H7 (cell line): Measurements from ENCODE around the gene FPGT. TPM values are rescaled to one million over a fixed set of nuclear protein-coding genes. Genes with fewer than 3 reads are reported as not detected.
"Not testable (repeated sequence)": the region's sequence is repeated elsewhere in the genome, so short reads cannot be mapped to it uniquely, and the experiment has no call there.

ENCODE experiments used
- DNase-seq: peaks from one replicate; pipeline ENCODE4 v3.0.0; 2012
- H3K27me3 ChIP-seq: 2 replicates; pipeline ENCODE4 v1.6.0; 2011; ENCODE audit warnings: mild to moderate bottlenecking, low read length; ENCODE audit not compliant: control insufficient read depth, insufficient read depth
- H3K36me3 ChIP-seq: replicated peaks from 2 replicates; pipeline ENCODE4 v1.5.1; 2011; ENCODE audit warnings: low read length; ENCODE audit not compliant: control insufficient read depth, insufficient read depth
- H3K4me3 ChIP-seq: 2 replicates; pipeline ENCODE4 v1.5.1; 2011; ENCODE audit warnings: low read depth, mild to moderate bottlenecking, control low read depth, low read length, moderate library complexity; ENCODE audit not compliant: insufficient read depth
- total RNA-seq: library from RNA; depleted of rRNA; stranded (reverse); fragments of >200 nt; shearing (Covaris generic); gene quantifications from 2 replicates; pipeline ENCODE4 v1.2.3, GENCODE V29; 2014; rRNA removed

The FPGT gene
- total RNA-seq, 1 experiment from 2014 or later: 2.7 TPM

GRCh38 chr1:74236440-74236839 lies 38.4 kb downstream of the FPGT start:
- no peak for DNase-seq

GRCh38 chr1:74237035-74237434 lies 39.0 kb downstream of the FPGT start:
- Histone ChIP-seq H3K36me3 (no peaks in the 10 kb centered on the region), H3K27me3 (no peaks in the 10 kb centered on the region), H3K4me3 (no peak overlapping the region)
- no peak for DNase-seq

More at GRCh38 chr1:74236440-74236839, 38.4 kb downstream of the FPGT start:
- H3K27me3 ChIP-seq: no peaks in the 10 kb centered on the region
- H3K4me3 ChIP-seq: no peak overlapping the region
- no peaks in the 10 kb centered on the region for H3K36me3 ChIP-seq

DNA sequence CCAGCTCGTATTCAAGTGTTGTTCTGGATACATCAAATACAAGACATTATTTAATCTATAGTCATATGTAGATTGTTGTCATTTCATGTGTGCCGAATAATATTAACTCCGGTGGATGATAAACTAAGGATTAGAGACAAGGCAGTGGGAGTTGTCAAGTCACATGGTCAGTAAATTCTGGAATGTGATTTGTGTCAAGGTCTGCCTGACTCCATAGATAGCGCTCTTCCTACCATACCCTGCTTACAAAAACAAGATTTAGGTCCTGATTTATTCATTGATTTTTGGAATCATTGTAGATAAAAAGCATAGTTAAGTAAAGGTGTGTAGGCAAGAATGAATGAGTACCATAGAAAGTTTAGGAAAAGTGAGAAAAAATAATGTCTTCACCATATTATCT lies 39.7 kb downstream of the FPGT start:
- H3K4me3 ChIP-seq: no peak overlapping the region
- H3K36me3 ChIP-seq: no peaks in the 10 kb centered on the region
- H3K27me3 ChIP-seq: no peaks in the 10 kb centered on the region
- DNase-seq: no peak

GRCh38 chr1:74245168-74245772 lies 47.2 kb downstream of the FPGT start:
- DNase-seq: peak; percentile 67
- Histone ChIP-seq H3K4me3 (no peak overlapping the region), H3K27me3 (peaks cover 6% of the 10 kb centered on the region), H3K36me3 (no peaks in the 10 kb centered on the region)

DNA sequence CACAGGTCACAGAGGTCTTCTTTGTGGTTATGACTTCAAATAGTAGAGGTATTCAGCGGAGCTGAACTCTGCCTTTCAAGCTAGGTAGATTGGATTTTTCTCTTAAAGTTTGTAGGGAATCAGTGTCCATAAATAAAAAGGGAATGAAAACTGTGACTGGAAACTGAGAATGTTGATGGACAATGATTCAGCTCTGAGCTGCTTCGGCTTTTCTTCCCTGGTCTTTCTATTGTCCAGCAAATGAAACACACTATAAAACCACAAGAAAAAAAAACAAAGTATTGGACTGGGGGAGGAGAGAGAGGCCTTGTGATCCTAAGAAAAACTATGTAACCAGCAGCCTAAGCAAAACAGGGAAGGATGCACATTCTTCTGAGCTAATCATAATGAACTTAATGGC lies 48.3 kb downstream of the FPGT start:
- no peaks in the 10 kb centered on the region for H3K36me3 ChIP-seq
- no peak for DNase-seq
- peaks cover 6% of the 10 kb centered on the region for H3K27me3 ChIP-seq
- H3K4me3 ChIP-seq: no peak overlapping the region

- Histone ChIP-seq H3K27me3 (peaks cover 6% of the 10 kb centered on the region), H3K36me3 (no peaks in the 10 kb centered on the region), H3K4me3 (no peak overlapping the region)
- no peak for DNase-seq
These were observed 50.0 kb downstream of the FPGT start for GRCh38 chr1:74247881-74248528.

DNA sequence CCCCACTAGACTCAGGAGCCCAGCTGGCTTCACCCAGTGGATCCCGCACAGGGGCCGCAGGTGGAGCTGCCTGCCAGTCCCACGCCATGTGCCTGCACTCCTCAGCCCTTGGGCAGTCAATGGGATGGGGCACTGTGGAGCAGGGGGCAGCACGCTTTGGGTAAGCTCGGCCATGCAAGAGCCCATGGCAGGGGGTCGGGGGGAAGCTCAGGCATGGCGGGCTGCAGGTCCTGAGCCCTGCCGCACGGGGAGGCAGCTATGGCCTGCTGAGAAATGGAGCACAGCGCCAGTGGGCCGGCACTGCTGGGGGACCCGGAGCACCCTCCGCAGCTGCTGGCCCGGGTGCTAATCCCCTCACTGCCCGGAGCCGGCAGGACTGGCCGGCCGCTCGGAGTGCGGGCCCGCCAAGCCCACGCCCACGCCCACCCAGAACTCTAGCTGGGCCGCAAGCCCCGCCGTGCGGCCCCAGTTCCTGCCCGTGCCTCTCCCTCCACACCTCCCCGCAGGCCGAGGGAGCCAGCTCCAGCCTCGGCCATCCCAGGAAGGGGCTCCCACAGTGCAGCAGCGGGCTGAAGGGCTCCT lies 55.3 kb downstream of the FPGT start:
- H3K27me3 ChIP-seq, DNase-seq, H3K4me3 ChIP-seq, H3K36me3 ChIP-seq: not testable (repeated sequence)

Other genes with a start within 250 kb of the FPGT start
- 0.42 and 0.96 TPM in 2 replicates for gene LRRIQ3, start 66 bp upstream of the FPGT start, total RNA-seq
- 0.44 TPM in 1 of 2 replicates, not detected in the other for gene TNNI3K, start 37.1 kb downstream of the FPGT start, total RNA-seq